Duodenal mucosa (tissue), 2 donors: ENCODE results near the gene NBEA.

Experiments
- H3K27ac ChIP-seq: one replicate; pipeline ENCODE4 v1.7.0; 2013; ENCODE audit warnings: low read depth, low read length
- H3K27me3 ChIP-seq, 2 donors: one replicate each; pipeline ENCODE4 v1.7.0; 2013; ENCODE audit warnings: low read length in 2 of 2, control low read depth in 1 of 2; ENCODE audit not compliant: insufficient read depth in 2 of 2, control insufficient read depth in 1 of 2
- H3K36me3 ChIP-seq, 2 donors: one replicate each; pipeline ENCODE4 v1.7.0; 2013; ENCODE audit warnings: low read length in 2 of 2, control low read depth in 1 of 2; ENCODE audit not compliant: insufficient read depth in 2 of 2, control insufficient read depth in 1 of 2
- H3K4me1 ChIP-seq, 2 donors: one replicate each; pipeline ENCODE4 v1.7.0; 2013; ENCODE audit warnings: low read length in 2 of 2, control low read depth in 1 of 2; ENCODE audit not compliant: insufficient read depth in 2 of 2, control insufficient read depth in 1 of 2
- H3K4me3 ChIP-seq, 2 donors: one replicate each; pipeline ENCODE4 v1.7.0; 2013; ENCODE audit warnings: low read length in 2 of 2, low read depth in 1 of 2
- H3K9ac ChIP-seq, 2 donors: one replicate each; pipeline ENCODE4 v1.7.0; 2013; ENCODE audit warnings: low read length in 2 of 2, low read depth in 1 of 2
- H3K9me3 ChIP-seq, 2 donors: one replicate each; pipeline ENCODE4 v1.7.0; 2013; ENCODE audit warnings: low read length in 2 of 2, control low read depth in 1 of 2; ENCODE audit not compliant: control insufficient read depth in 1 of 2

Gene NBEA

DNA sequence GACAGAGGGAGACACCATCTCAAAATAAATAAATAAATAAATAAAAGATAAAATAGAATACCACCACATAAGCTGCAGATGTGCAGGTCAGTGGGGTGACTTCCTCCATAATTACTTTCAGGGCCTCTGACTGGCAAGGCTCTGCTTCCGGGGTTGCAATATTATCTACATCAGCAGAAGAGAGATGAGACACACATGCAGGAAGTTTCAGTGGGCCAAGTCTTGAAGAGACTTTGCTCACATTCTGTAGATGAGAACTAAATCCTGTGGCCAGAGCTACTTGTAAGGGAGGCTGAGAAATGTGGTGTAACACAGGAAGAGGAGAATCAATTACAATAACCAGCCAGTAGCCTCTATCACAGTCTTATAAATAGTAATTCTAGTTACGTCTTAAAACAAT lies 624.3 kb downstream of the NBEA start:
- no peaks in the 10 kb centered on the region for H3K36me3 ChIP-seq
- no peaks in the 10 kb centered on the region for H3K4me1 ChIP-seq
- no peak overlapping the region for H3K4me3 ChIP-seq
- no peak overlapping the region for H3K9ac ChIP-seq
- H3K27ac ChIP-seq: no peak overlapping the region
- H3K9me3 ChIP-seq: no peaks in the 10 kb centered on the region
- no peaks in the 10 kb centered on the region for H3K27me3 ChIP-seq

DNA sequence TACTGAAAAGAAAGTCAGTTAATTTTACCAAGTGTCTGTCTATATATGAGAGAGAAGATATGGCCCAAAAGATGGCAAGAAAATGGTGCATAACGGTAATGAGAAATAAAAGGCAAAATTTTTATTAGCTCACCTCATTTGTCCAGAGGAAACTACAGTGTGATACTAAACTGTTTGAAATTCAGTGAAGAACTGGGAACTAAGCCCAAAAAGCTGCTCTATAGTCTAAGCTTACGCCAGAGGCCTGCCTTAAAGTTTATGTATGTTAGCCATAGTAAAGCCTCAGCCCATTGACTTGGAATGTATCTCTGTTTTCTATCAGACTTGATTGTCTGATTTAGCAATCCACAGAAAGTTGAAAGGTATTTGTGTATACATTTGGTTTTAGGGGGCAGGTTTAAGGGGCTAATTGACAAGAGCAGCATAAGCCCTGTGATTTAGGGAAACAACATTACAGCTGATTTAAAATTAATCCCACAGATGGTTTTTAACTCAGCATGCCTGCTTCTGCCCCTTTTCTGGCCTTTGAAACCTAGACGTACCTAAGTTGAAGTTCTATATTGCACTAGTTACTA lies 625.4 kb downstream of the NBEA start:
- no peaks in the 10 kb centered on the region for H3K9me3 ChIP-seq
- no peaks in the 10 kb centered on the region for H3K27me3 ChIP-seq
- no peaks in the 10 kb centered on the region for H3K36me3 ChIP-seq
- no peaks in the 10 kb centered on the region for H3K4me1 ChIP-seq
- H3K9ac ChIP-seq: no peak overlapping the region
- H3K27ac ChIP-seq: no peak overlapping the region
- H3K4me3 ChIP-seq: no peak overlapping the region

DNA sequence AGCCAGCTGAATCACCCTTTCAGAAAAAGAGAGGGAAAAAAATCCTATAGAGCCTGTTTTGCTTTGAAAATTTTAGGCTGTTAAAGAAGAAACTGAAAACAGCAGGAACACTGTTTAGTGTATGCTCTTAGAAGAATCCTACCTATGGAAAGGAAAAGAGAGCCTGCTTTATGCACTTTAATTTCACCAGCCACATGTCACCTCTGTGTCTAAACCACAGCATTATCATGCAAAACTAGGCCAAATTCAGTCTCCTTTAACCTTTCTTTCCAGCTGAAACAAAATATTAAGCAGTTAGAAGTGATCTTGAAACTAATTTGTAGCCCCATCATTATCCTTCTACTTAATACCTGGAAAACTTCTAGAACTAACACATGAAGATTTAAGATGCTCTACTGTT lies 631.6 kb downstream of the NBEA start:
- Histone ChIP-seq H3K4me1 (no peaks in the 10 kb centered on the region), H3K4me3 (no peak overlapping the region), H3K27ac (no peak overlapping the region), H3K36me3 (no peaks in the 10 kb centered on the region), H3K9me3 (no peaks in the 10 kb centered on the region), H3K9ac (no peak overlapping the region), H3K27me3 (no peaks in the 10 kb centered on the region)

DNA sequence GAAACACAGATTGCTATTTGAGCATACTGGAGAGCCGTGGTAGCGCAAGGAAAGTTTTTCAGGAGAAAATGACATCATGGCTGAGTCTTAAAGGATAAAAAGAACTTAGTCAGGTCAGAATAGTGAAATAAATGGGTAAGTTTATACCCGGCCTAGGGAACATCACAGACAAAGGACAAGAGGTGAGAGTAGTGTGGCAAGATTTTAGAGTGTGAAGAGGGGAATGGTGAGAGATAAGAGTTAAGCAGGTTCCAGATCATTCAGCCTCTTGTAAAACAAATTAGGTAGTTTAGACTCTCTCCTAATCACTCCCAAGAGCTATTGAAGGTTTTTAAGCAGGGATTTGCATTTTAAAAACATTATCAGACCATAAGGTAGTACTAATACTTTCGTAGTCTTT lies 650.4 kb downstream of the NBEA start:
- Histone ChIP-seq H3K36me3 (no peaks in the 10 kb centered on the region), H3K9ac (no peak overlapping the region), H3K4me3 (no peak overlapping the region), H3K27me3 (no peaks in the 10 kb centered on the region), H3K27ac (no peak overlapping the region), H3K4me1 (no peaks in the 10 kb centered on the region), H3K9me3 (no peaks in the 10 kb centered on the region)

GRCh38 chr13:35593651-35594050 lies 651.6 kb downstream of the NBEA start:
- no peaks in the 10 kb centered on the region for H3K36me3 ChIP-seq
- H3K27me3 ChIP-seq: no peaks in the 10 kb centered on the region
- H3K4me3 ChIP-seq: no peak overlapping the region

DNA sequence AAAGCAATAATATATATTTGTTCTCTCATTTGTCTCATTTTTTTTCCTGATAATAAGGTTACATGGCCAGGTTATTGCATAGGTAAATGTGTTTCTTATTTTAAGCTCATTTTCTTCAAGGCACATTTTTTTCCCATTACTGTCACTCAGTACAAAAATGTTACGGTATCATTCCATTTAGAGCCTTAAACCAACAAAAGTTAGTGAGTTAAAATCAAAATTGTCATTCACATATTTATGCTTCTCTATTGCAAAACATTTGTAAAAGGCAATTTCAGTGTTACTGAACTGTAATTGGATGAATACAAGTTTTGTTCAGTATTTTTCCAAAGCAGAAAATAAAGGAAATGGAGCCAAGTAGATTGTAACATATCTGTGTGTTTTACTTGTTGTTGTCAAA lies 652.0 kb downstream of the NBEA start:
- Histone ChIP-seq H3K4me3 (no peak overlapping the region), H3K9ac (no peak overlapping the region), H3K27me3 (no peaks in the 10 kb centered on the region), H3K4me1 (no peaks in the 10 kb centered on the region), H3K27ac (no peak overlapping the region), H3K36me3 (no peaks in the 10 kb centered on the region), H3K9me3 (no peaks in the 10 kb centered on the region)

More at GRCh38 chr13:35593651-35594050, 651.6 kb downstream of the NBEA start:
- Histone ChIP-seq H3K9me3 (no peaks in the 10 kb centered on the region), H3K9ac (no peak overlapping the region), H3K4me1 (no peaks in the 10 kb centered on the region), H3K27ac (no peak overlapping the region)

GRCh38 chr13:35595181-35595580 lies 653.1 kb downstream of the NBEA start:
- Histone ChIP-seq H3K27ac (no peak overlapping the region), H3K9ac (no peak overlapping the region), H3K4me3 (no peak overlapping the region), H3K4me1 (no peaks in the 10 kb centered on the region), H3K36me3 (no peaks in the 10 kb centered on the region), H3K27me3 (no peaks in the 10 kb centered on the region), H3K9me3 (no peaks in the 10 kb centered on the region)

DNA sequence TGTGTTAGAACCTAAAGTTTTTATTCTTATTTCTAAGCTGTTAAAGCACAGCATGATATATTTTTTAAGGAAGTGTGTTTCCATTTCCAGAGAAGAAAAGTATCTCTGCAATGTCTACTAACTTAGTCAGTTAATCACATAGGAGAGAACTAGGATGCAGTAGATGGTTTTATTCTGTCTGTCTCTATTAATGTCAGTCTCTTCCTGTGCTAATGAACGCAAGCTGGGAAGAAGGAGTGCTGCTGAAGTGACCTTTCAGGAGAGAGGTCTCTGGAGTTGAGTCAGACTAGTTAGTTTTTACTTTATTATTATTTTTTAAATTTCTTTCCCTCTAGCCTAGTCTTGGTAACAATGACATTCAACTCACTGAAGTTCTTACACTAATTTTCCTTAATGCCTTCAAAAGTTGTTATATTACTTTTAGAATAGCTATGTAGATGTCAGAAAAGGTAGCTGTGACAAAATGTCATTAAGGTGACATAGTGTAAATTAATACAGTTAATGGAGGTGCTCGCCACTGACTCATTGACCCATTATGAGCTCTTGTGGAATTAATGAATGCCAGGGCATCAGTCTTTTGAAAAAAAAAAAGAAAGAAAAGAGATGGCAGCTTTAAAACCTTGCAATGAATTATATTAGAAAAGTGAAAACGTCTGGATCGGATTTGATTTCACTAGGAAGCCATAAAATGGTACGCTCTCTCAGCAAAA lies 654.4 kb downstream of the NBEA start:
- Histone ChIP-seq H3K9me3 (no peaks in the 10 kb centered on the region), H3K9ac (no peak overlapping the region), H3K27me3 (no peaks in the 10 kb centered on the region), H3K4me1 (no peaks in the 10 kb centered on the region), H3K27ac (no peak overlapping the region), H3K36me3 (no peaks in the 10 kb centered on the region), H3K4me3 (no peak overlapping the region)

- Histone ChIP-seq H3K36me3 (no peaks in the 10 kb centered on the region), H3K4me1 (no peaks in the 10 kb centered on the region), H3K9me3 (no peaks in the 10 kb centered on the region), H3K4me3 (no peak overlapping the region), H3K27me3 (no peaks in the 10 kb centered on the region), H3K27ac (no peak overlapping the region), H3K9ac (no peak overlapping the region)
Observed at GRCh38 chr13:35597451-35597850, 655.4 kb downstream of the NBEA start.

DNA sequence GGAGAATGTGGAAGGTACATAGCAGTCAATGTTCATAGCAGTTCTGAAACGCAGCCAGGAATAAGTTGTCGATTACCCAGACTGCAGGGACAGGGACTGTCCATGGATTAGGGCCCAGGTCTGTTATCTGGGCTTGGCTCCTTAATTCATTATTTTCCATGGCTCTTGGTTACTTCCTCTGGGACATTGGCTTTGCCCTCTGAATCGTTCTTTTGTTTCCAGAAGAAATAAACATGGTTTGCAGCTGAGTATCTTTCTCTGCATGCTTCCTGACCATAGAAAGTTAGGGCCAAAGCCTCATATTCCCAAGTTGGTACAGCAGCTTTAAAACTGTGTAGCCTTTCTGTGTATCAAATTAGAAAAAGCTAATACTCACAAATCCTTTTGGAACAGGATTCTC lies 656.2 kb downstream of the NBEA start:
- Histone ChIP-seq H3K4me3 (no peak overlapping the region), H3K9me3 (no peaks in the 10 kb centered on the region), H3K27ac (no peak overlapping the region), H3K9ac (no peak overlapping the region), H3K36me3 (no peaks in the 10 kb centered on the region), H3K4me1 (no peaks in the 10 kb centered on the region), H3K27me3 (no peaks in the 10 kb centered on the region)
